ENCODE data around the gene RAB18.
"Not testable (repeated sequence)": the region's sequence is repeated elsewhere in the genome, so short reads cannot be mapped to it uniquely, and the experiment has no call there.

The RAB18 gene

DNA sequence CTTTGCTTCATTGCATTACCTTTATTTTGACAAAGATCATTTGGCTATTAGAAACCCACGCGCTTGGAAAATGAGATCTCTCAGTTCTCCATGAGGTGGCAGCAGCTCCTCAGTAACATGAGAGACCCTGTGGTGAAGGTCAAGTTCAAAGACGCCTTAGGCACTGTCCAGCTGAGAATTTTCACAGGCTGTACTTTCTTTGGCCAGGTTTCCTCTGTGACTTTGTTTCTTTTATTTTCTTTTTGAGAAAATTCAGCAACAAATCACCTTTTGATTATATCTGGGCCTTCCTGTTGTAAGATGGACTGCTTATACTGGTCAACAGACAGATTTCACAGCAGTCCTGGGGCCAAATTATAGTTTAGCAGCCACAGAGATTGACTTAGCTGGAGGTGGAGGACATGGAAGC, 54.5 kb downstream of the RAB18 start:
- peak; percentile 27 to 57 for DNase-seq

DNA sequence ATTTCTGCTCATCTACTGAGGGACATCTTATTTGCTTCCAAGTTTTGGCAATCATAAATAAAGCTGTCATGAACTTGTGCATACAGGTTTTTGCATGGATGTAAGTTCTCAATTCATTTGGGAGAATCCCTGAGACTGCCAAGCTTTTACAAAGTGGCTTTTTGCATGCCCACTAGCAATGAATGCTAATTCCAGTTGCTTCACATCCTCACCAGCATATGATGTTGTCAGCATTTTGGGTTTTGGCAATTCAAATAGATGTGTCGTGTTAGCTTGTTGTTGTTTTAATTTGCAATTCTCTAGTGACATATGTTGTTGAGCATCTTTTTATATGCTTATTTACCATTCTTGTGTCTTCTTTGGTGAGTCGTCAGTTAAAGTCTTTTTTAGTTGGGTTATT, 57.2 kb downstream of the RAB18 start:
- no peak for DNase-seq

DNA sequence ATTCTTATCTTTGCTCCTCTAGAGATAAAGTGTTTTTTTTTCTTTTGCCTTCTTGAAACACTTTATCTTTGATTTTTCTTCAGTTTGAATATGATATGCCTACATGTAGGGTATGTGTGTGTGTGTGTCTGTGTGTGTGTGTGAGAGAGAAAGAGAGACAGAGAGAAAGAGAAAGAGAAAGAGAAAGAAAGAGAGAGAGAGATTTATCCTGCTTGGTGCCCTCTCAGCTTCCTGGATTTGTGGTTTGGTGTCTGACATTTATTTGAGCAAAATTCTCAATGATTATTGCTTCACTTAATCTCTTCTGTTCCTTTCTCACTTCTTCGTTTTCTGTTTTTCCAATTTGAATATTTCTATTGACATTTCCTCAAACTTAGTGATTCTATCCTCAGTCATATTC, 60.3 kb downstream of the RAB18 start:
- peak in 1 of 2 donors; percentile 24 for DNase-seq

DNA sequence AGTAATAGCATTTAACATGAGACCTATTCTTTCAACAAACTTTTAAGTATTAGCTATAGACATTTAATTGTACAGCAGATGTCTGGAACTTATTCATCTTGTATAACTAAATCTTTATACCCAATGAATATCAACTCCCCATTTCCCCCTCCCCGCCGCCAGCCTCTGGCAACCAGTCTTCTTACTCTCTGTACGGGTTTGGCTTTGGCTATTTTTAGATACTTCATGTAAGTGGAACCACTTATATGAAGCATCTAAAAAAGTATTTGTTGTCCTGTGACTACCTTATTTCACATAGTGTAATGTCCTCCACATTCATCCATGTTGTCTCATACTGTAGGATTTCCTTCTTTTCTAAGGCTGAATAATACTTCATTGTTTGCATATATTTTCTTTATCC, 60.8 kb downstream of the RAB18 start:
- DNase-seq, result no peak

DNA sequence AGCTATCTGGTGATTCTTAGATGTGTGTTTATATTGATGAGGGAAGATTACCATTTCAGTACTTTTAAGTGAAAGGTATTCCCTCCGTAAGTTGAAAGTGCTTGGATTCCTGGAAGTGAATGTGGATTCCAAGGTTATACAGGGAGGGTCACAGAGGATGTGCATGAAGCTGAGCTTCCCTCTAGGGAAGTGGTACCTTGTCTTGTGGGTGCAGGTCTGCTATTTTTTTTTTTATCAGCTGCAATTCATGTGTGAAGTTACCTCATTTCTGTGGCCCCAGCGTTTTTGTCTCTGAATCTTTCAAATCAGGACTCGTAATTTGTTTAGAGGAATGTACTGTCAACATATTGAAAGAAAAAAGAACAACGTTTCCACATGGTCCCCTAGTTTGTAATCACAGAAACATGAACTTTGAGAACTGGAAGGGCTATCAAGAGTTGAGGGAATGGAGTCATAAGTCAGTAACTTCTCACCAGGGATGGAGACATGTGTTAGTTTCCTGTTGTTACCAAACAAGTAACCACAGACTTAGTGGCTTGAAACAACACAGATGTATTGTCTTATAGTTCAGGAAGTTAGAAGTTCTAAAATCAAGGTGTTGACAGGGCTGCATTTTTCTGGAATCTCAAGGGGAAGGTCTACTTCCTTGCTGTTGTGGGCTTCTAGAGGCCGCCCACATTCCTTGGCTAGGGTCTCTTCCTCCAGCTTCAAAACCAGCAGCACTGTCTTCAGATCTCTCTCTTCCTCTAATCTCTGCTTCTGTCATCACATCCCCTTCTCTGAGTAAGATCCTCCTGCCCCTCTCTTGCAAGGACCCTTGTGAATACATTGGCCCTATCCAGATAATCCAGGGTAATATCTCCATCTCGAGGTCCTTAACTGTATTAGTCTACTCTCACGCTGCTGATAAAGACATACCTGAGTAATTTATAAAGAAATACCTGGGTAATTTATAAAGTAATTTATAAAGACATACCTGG, 64.4 kb downstream of the RAB18 start:
- DNase-seq, result peak in 1 of 2 donors; percentile 25

DNA sequence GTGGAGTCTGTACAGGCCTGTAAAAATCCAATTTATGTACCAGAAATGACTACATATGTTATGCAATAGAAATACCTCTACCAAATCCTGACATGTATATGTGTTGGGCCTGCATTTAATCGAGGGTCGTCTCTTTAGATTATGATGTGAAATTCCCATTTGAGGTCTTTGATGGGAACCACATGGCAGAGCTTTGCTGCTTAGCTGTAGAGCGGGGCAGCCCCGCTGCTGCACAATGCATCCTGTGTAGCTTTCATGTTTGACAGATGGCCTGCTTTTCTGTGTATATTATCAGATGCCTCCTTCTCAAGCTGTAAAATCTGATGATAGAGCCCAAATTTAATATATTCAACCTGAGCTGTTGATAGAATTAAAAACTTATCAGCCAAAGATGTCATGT, 65.8 kb downstream of the RAB18 start:
- no peak for DNase-seq

DNA sequence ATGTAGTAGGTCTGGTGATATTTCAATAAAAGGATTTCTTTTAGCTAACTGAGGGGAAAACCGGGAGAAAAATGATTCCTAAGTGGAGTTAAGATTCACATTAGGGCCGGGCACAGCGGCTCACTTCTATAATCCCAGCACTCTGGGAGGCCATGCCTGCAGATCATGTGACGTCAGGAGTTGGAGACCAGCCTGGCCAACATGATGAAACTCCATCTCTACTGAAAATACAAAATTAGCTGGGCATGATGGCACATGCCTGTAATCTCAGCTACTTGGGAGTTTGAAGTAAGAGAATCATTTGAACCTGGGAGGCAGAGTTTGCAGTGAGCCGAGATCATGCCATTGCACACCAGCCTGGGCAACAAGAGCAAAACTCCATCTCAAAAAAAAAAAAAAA, 72.9 kb downstream of the RAB18 start:
- not testable (repeated sequence) for DNase-seq

DNA sequence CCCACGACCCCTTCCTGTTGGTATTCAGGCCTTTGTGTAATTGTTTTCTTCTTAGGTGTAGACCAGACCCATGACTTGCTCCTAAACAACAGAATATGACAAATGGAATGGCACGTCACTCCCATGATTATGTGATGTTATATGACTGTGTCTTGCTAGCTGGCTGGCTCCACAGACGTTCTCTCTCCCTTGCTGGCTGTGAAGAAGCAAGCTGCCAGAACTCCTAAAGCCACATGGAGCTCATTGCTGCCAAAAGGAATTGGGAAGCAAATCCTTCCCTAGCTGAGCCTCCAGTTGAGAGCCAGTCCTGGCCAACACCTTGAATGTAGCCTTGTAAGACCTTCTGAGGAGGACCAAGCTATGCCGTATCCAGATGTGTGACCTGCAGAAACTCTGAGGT, 74.2 kb downstream of the RAB18 start:
- no peak for DNase-seq

DNA sequence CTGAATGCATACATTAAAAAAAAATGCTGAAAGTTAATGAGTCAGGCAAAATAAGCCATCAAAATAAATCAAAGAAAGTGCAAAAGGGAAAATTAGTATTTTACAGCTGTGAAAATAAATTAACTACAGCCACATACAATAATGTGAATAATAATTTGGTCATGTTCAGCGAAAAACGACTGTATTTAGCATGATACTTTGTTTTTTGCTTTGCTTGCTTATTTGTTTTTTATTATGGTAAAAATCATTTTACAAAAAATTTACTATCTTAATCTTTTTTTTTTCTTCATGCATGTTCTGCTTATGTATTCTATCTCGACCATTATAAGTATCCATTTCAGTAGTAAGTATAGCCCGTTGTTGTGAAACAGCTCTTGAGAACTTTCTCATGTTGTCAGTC, 77.1 kb downstream of the RAB18 start:
- DNase-seq, result no peak

DNA sequence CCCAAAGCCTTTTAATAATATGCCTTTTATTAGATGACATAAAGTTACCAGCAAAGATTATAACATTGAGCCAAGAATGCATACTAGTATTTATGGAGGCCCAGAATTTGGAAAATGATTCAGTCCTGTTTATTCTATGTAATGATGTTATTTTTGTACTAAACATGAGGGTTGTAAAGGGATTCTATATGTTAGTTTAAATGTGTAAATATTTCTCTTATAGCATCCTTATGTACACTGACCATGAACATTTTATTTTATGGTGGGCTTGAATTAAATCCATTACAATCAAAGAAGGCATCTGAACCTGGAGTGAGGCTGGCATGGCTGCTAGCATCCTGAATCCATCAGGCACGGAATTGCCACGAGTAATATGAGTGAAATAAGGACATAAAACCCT, 80.2 kb downstream of the RAB18 start:
- no peak for DNase-seq
